HG03095 (cell line): ENCODE data around the gene DPAGT1.

Source experiments
- ATAC-seq: cut with Tn5 transposase; IDR thresholded peaks from one replicate; pipeline ENCODE4 v1.9.1; 2021; ENCODE audit warnings: moderate library complexity; ENCODE audit not compliant: unreplicated experiment

The DPAGT1 gene

DNA sequence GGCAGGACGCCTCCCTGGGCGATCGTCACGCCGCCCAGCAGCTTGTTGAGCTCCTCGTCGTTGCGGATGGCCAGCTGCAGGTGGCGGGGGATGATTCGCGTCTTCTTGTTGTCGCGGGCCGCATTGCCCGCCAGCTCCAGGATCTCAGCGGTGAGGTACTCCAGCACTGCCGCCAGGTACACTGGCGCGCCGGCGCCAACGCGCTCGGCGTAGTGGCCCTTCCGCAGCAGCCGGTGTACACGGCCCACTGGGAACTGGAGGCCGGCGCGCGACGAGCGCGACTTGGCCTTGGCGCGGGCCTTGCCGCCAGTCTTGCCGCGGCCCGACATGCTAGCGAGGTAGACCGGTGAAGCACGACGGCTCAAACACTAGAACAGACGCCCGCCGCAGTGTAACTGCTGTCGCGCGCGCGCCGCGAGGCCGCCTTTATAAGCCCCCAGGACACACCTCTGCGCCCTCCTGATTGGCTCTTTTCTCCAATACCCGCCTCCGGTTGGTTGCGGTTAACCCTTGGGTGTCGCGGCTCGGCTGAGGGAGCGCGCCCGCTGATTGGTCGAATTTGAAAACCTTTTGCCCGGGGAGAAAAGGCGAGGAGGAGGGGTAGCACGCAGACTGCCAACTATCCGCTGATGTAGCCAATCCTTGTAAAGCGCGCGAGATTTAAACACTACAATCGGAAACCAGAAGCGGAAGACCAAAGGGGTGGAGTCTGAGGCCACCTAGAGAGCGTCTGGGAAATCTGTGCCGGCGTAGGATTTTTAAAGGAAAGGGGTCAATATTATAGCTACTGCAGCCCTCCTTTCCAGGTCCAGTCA is 6.4 kb downstream of the DPAGT1 start:
- ATAC-seq = peak; percentile 72

DNA sequence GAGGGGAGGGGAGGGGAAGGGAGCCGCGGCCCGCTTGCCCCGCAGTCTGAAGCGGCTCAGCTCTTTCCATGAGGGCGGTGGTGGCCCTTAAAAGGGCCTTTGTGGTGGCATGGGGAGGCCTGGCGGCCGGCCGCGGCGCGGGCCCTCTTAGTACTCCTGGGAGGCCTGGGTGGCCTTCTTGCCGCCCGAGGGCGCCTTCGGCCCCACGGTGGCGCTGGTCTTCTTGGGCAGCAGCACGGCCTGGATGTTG is 6.9 kb downstream of the DPAGT1 start:
- ATAC-seq = peak; percentile 32

DNA sequence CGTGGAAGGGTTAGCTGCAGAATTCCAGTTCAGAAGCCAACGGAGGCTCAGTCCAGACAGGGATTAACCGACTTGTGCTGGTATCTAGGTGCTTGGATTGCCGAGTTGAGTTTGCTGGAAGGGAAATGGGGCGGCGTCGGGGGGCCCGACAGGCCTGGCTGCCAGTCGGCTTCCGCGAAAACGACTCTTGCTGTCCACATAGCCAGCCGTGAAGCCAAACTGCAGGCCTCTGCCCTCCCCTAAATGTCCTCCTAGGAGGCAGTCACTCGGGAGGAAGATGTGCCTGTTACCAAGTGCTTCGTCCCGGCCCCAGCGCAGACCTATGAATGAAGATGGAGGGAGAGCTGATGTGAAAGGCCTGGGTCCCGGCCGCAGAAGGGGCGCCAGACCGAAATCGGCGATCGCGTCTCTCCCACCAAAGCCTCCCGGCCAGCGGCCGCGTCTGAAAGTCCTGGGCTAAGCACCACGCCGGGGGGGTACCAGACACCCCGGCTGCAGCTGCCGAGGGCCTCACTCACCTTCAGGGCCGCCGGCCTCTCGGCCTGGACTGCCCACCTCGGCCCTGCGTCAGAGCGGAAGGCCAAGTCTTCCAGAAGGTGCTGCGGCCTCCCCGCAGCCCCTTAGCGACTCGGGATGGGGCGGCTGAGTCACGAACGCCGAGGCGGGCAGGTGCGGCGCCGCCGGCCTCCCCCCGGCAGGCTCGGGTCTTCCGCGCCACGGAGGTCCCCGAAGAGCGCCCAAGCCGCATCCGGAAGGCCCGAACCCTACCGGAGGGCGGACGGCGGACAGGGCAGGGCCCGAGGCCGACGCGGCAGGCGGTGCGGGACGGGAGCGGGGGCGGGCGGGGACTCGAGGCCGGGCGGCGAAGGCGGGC is 7.5 kb downstream of the DPAGT1 start:
- peak; percentile 8 for ATAC-seq

DNA sequence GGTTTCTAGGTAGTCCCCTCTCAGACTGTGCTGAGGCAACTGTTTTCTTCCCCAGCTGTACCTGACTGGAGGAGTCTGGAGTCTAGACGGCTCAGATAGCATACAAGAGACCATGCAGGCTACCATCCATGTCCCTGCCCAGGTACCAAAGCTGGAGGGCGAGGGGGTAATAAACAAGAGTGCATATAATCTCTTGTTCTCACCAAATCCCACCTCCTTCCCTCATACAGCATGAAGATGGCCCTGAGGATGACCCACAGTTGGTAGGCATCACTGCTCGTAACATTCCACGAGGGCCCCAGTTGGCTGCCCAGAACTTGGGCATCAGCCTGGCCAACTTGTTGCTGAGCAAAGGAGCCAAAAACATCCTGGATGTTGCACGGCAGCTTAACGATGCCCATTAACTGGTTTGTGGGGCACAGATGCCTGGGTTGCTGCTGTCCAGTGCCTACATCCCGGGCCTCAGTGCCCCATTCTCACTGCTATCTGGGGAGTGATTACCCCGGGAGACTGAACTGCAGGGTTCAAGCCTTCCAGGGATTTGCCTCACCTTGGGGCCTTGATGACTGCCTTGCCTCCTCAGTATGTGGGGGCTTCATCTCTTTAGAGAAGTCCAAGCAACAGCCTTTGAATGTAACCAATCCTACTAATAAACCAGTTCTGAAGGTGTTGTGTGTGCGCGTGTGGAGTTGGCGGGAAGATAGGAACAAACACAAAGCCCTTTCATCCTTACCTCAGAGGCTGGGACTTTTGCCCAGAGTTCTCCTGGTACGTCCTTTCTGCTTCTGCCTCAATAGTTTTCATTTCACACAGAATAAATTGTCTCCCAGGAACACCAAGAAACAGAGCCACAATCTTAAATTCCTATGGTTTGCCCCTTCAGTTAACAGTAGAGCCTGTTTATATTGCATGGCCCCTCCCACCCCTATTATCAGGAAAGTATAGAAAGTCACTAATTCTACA is 8.5 kb downstream of the DPAGT1 start:
- no peak for ATAC-seq

DNA sequence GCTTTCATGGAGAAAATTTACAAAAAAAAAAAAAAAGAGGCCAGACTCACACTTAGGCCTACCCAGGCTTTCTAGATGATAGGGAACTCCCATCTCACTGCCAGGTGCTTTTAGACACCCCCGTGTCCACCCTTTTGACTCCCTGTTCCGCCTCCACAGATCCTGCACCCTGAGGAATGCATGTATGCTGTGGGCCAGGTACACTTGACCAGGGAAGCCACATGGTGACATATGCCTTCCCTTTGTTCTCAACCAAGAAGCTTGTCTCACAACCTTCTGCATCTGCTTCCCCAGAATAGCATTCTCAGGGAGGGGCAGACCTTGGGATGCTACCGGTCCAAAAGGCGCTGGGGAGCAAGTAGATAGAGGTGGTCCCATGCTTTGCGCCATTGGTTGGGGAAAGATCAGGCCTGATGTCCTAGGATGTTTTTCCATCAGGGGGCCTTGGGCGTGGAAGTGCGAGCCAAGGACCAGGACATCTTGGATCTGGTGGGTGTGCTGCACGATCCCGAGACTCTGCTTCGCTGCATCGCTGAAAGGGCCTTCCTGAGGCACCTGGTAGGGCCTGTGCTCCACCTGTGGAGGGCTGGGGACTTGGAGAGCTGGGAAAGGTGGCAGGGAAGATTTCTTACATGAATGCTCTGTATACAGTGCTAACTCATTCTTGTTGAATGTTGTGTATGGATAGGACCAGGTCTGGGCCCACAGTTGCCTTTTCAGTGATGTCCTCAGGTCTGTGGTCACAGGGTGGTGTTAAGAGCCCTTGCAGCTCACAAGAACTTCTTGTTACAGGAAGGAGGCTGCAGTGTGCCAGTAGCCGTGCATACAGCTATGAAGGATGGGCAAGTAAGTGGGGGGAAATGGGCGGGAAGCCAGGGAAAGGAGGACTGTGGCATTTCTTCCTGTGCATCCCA is 9.4 kb downstream of the DPAGT1 start:
- ATAC-seq = no peak

DNA sequence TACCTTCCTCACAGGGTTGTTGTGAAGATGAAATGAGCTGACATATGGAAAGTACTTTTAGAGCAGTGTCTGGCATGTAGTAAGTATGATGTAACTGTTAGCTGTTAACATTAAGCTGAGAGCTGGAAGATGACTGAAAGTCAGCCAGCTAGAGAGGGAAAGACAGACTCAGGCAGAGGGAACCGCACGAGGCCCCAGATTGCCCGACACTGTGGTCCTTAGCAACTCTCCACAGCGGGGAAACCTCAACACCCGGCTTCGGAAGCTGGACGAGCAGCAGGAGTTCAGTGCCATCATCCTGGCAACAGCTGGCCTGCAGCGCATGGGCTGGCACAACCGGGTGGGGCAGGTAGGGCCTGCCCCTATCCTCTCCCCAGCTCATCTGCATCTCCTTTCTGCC is 10.5 kb downstream of the DPAGT1 start:
- ATAC-seq = no peak

DNA sequence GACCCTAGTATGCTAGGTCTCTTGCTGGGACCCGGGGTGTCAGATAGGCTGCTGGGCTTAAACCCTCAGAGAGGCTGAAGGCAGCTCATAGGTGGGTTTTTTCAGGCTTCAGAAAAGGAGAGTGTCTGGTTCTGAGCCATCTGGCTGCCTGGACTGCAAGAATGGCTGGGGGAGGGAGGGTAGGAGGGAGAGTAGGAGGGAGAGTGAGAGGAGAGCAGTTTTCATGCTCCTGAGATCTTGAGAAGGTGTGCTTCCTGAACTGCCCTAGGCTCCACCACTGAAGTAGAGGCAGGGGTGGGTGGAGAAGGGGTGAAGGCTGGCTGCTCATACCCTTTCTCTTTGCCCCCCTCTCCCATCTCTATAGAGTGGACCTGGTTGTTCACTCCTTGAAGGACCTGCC is 12.3 kb downstream of the DPAGT1 start:
- no peak for ATAC-seq

DNA sequence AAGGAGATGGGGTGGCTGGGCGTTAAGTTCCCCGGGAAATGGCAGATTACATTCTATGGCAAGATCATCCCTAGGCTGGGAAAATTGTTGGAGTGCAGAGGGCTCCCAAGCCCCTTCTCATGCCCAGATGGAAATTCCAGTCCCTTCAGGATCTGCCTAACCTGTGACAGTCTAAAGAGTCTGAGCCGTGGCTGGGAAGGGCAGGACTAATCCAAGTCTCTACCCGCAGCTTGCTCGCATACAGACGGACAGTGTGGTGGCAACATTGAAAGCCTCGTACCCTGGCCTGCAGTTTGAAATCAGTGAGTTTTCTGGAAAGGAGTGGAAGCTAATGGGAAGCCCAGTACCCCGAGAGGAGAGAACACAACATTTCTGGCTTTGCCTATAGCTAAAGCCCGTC is 13.2 kb downstream of the DPAGT1 start:
- ATAC-seq = no peak

DNA sequence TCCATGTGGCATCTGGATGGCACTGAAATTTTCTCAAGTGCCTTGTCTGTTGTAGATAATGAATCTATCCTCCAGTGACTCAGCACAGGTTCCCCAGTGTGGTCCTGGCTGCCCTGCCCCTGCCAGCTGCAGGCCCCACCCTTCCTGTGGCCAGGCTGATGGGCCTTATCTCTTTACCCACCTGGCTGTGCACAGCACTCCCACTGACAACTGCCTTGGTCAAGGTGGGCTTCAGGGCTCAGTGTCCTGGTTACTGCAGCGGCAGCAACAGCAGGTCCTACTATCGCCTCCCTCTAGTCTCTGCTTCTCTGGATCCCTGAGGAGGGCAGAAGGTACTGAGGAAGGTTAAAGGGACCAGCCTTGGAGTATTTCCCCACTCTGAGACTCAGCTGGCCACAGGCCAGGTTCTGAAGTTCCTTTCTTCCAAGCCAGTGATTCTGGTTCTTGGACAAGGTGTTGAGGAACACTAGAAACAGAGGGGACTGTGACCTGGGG is 13.9 kb downstream of the DPAGT1 start:
- no peak for ATAC-seq

DNA sequence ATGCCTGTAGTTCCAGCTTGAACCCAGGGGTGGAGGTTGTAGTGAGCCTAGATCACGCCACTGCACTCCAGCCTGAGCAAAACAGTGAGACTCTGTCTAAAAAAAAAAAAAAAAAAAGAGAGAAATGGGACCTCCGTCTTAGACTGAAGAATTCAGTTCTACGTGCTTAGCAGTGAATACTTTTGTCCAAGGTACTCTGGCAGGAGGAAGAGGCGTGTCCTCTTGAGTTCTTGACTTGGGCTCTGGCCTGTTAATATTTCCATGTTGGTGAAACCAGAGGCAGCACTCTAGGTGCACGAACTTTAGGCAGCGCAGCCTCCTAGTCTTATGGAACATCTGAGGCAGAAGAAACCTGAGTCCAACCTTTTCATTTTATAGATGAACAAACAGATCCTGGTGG is 14.5 kb downstream of the DPAGT1 start:
- no peak for ATAC-seq

DNA sequence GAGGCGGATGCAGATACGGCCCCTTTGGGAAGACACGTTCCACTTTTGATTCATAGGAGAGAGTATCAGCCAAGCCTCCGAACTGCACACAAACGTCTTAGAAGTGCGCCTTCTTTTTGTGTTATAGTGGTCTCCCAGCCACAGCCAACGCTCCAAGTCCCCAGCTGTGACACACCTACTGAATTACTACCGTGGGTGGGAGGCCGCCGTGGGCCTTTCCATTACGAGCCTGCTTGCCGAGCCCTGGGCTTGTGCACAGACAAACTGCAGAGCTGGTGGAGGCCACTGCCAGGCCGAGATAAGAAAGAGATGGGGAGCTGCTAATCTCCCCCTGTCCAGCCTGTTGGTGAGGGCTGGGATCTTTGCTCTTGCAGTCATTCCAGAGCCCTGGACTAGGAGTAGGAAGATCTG is 16.2 kb downstream of the DPAGT1 start:
- ATAC-seq = peak; percentile 20

DNA sequence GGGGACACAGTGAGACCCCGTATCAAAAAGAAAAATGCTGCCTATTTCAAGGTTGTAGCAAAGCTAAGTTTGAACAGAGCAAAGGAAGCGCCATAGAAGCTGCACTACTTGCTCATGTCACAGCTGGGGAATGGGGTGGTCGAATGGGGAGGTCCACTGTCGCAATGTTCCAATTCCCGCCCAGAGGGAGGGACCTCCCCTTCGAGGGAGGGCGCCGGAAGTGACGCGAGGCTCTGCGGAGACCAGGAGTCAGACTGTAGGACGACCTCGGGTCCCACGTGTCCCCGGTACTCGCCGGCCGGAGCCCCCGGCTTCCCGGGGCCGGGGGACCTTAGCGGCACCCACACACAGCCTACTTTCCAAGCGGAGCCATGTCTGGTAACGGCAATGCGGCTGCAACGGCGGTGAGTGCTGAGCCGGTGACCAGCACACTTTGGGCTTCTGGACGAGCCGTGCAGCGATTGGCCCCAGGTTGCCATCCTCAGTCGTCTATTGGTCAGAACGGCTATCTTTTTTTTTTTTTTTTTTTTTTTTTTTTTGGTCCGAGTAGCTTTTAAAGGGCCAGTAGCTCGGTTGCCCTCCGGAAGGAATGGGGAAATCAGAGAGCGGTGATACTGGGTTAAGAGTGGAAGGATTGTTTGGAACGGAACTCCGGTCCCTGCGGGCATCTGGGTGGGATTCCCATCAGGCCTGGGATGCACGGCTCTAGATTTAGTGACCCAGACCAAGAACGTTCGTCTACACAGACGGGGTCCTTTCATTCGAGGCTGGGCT is 16.8 kb downstream of the DPAGT1 start, which contains the start of gene HMBS:
Gene HMBS (plus strand): TSS at position 219 of the 774 bp plus-strand sequence. CDS start 153 bp downstream, at position 372.
- peak; percentile 88 for ATAC-seq

DNA sequence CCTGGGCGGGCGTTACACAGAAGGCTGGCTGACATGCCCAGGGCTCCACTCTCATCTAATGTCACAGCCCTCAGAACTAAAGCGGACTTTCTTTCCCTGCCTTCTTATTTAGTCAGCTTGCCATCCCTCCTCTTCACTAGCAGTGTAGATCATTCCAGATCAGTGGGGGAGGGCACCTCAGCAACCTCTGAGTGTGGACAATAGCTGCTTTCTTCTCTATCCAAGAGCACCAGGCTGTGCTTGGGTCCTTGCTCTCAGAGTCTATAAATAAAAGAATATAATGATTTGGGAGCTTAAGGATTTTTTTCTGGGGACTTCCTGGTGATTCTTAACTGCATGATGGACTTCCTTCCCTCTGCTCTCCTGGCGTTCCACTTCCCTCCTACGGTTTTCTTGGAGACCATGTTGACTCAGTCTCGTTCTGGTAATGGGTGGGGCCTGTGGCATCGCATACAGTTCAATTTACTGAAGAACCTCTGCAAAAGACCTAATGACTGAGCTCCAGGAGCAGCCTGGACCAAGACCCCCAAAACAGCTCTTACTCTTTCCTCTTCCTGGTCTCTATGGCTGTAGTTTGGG is 19.9 kb downstream of the DPAGT1 start:
- no peak for ATAC-seq

DNA sequence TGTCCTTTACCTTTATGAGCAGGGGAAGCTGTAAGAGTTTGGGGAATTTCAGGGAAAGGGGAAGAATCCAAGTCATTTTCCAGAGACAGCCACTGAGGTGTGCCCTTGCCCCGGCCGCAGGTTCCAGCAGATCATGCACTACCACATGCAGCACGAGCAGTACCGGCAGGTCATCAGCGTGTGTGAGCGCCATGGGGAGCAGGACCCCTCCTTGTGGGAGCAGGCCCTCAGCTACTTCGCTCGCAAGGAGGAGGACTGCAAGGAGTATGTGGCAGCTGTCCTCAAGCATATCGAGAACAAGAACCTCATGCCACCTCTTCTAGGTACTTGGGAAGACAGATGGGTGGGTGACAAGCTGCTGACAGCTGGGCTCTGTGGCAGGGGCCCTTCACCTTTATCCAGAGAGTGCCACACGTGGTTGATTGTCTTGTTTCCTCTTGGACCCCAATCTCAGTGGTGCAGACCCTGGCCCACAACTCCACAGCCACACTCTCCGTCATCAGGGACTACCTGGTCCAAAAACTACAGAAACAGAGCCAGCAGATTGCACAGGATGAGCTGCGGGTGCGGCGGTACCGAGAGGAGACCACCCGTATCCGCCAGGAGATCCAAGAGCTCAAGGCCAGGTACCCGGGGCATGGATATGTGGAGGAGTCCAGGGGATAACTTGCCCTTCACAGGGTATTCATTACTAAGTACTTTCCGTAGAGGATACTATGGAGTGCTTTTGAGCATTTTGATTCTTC is 22.8 kb downstream of the DPAGT1 start:
- ATAC-seq = no peak

DNA sequence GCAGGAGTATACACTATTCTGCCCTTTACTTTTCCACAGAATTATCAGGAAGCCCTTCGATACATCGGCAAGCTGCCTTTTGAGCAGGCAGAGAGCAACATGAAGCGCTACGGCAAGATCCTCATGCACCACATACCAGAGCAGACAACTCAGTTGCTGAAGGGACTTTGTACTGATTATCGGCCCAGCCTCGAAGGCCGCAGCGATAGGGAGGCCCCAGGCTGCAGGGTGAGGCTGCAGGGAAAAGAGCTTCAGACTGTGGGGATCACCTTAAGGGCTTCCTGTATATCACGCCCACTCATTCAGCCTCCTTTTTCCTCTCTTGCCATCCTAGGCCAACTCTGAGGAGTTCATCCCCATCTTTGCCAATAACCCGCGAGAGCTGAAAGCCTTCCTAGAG is 23.8 kb downstream of the DPAGT1 start:
- no peak for ATAC-seq

DNA sequence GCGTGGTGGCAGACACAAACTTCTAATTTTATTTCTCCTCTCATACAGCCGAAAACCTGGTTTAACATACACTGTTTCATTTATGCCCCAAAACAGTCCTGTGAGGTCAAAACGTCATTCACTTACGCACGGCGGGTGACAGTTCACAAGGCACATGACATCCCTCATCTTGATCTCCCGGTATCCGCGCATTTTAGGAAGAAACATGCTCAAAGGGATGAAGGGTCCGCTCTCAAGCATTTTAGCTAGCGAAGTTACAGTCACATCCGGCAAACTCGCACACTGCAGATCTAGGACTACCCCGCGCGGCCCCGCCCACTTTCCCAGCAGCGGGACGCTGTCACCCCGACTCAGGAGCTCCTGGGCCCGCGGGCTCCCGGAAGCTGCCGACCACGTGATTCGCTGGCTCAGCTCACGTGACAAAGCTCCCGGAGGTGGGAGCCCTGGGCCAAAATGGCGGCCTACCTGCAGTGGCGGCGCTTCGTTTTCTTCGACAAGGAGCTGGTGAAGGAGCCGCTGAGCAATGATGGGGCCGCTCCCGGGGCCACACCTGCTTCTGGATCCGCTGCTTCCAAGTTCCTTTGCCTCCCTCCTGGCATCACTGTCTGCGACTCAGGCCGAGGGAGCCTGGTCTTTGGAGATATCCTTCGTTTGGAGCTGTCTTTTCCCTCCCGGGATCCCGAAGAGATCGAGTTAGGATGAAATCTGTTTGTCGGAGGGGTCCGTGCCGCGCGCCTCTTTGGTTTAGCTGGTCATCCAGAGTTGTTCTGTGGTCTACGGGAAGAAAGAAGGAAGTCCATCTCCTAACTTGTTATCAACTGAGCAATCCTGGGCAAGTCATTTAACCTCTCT is 34.1 kb downstream of the DPAGT1 start, which contains the start of gene VPS11:
Gene VPS11 (plus strand): TSS at position 448 of the 852 bp plus-strand sequence. CDS start 6 bp downstream, at position 454.
- ATAC-seq = peak; percentile 88

DNA sequence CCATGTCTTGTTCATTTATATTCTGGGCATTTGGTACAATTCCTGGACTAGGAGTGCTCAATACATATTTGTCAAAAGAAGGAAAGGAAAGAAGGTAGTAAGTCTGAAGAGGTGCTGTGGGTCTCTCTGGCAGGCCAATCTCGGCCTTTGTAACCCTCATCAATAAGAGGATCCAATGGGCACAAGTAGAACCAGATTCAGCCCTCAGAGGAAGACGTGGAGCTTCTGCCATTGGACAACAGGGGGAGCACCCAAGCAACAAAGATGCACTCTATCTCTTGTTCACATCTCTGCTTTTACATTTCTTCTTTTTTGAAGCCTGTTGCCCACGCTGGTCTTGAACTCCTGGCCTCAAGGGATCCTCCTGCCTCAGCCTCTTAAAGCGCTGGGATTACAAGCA is 36.3 kb downstream of the DPAGT1 start:
- no peak for ATAC-seq
